H54 (cell line): ENCODE results near the gene PCDHAC2.

Source experiments
- DNase-seq: peaks from one replicate; pipeline ENCODE4 v3.0.0; 2011; ENCODE audit warnings: low spot score, mixed read lengths; ENCODE audit not compliant: insufficient read length
- FAIRE-seq: peaks from 3 replicates; lab custom pipeline; 2011; peaks lifted over from hg19 to GRCh38; lab: Jason Lieb, UNC
- POLR2A ChIP-seq: IDR thresholded peaks from 2 replicates; pipeline ENCODE4 v1.6.1; 2011; ENCODE audit warnings: low read depth, mild to moderate bottlenecking, low read length

PCDHAC2 gene

DNA sequence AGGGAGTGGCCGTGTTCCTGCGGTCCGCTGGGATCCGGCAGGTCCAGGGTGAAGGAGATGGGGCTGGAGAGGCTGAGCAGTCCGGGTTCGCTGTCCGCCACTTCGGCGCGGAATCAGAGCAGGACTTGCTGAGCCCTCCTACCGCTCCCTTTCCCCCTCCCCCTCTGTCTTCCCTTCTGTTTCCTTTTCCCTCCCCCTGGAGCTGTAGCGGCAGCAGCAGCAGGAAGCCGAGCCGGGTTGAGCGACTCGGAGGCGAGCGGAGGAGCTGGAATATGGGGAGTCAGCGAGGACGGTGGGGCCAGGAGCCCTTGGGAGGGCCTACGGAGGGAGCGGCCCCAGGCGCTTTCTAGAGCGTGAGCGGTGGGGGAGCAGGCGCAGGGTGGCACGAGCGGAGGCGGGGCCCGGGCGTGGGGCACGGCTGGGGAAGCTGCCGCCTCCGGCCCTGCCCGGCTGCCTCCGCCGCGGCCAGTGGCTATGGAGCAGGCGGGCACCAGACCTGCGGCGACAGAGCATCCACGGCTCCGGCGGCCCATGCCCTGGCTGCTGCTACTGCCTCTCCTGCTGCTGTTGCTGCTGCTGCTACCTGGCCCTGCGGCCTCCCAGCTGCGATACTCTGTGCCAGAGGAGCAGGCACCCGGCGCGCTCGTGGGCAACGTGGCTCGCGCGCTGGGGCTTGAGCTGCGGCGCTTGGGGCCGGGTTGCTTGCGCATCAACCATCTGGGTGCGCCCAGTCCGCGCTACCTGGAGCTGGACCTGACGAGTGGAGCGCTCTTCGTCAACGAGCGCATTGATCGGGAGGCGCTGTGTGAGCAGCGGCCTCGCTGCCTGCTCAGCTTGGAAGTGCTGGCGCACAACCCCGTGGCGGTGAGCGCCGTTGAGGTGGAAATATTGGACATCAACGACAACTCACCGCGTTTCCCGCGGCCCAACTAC, at the start of gene PCDHAC2:
Gene PCDHAC2, plus strand, starts transcription at position 184 of the 933 bp plus-strand sequence. Its CDS starts 291 bp downstream, at position 475.
- peak; percentile 35 for DNase-seq
- no peak for FAIRE-seq
- TF ChIP-seq POLR2A: no peak; the same call in 1 of the 2 replicates

DNA sequence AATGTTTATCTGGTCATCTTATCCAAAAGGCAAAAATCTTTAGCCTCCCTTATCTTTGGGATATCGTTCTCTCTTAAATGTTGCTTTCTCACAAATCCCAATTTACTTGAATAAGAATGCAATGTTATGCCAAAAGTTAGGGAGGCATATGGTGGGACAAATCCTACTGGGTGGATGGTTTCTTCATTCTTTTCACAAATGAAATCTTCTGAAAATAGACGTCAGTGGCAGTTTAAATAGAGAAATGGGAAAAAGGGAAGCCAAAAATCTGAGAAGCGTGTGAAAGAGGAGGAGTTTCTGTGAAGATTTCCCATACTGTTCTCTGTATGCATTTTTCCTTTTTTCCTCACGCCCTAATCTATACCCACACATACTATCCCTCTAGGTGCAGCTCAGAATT, 42.7 kb upstream of the PCDHAC2 start:
- FAIRE-seq (no peak), DNase-seq (no peak)
- no peak for TF ChIP-seq POLR2A

DNA sequence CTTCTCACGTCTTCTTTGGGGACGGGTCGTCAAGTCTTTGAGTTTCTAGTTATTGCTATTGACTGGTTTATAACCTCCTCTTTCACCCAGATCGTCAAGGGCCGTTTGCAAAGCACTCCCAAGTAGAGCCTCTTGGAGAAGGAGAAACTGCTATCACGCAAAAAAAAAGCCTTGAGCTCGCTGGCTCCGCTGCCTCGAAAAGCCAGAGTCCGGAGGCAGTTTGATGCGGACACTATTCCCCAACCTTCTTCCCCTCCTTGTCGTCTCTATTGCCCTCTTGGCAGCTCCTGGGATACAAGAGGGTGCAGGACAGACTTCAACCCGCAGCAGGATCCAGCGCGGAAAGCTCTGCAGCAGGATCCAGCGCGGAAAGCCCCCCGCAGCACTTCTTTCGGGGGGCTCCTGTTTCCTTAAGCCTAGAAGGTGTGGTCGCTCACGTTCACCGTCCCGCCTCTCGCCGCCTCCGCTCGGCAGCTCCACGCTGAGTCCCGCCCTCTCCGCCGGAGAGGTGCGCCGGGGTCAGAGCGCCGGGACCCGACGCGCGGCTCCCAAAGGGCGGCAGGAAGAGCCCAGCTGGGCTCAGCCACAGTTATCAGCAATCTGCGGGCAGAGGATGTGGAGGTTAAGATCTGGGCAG, 40.4 kb upstream of the PCDHAC2 start, which contains the start of gene PCDHAC1:
Gene PCDHAC1, plus strand, starts transcription at position 494 of the 637 bp plus-strand sequence. CDS start 594 bp downstream, outside the sequence.
- FAIRE-seq (no peak), DNase-seq (no peak)
- TF ChIP-seq POLR2A: no peak

GRCh38 chr5:140926443-140927227, 39.6 kb upstream of the PCDHAC2 start:
- peak; percentile 31 for DNase-seq
- no peak for TF ChIP-seq POLR2A

GRCh38 chr5:140927228-140927573, 39.1 kb upstream of the PCDHAC2 start:
- FAIRE-seq (no peak), DNase-seq (no peak)
- no peak for TF ChIP-seq POLR2A

More at GRCh38 chr5:140926443-140927227, 39.6 kb upstream of the PCDHAC2 start:
- FAIRE-seq: no peak

DNA sequence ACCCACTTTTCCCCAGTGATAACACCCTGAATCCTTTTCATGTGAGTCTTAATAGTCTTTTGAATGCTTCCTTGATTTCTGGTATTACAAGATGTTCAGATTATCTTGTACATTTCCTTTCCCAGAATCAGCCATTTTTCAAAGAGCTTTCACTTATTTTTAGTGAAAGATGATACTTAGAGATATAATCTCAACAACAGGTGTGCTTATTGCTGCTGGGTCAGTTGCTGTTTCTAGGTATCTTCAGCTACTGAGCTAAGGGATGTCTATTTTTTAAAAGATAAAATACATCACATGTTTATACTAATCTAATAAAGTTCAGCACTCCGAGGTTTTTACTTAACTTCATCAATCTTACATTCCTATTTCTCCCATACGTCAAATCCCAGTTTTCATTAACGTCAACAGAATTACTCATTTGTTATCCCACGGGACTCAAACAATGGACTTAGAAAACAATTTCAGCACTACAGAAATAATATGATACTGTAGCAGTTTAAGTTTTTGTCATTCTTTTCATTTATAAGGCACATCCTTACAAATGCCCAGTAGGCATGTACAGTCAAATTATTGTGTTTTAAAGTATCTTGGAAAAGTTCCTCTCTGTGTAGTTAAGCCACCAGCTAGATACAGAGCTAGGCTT, 31.2 kb upstream of the PCDHAC2 start:
- TF ChIP-seq POLR2A: no peak
- FAIRE-seq (no peak), DNase-seq (no peak)

DNA sequence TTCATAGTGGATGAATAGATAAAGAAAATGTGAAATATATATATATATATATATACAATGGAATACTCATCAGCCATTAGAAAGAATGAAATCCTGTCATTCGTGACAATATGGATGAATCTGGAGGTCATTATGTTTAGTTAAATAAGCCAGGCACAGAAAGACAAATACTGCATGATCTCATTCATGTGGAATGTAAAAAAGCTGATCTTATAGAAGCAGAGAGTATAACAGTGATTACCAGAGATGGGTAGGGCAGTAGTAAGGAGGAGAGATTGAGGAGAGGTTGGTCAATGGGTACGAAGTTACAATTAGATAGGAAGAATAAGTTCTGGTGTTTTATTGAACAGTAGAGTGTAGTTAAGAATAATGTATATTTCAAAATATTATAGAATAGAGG, 19.7 kb upstream of the PCDHAC2 start:
- DNase-seq (no peak), FAIRE-seq (peak; percentile 48)
- TF ChIP-seq POLR2A: no peak

DNA sequence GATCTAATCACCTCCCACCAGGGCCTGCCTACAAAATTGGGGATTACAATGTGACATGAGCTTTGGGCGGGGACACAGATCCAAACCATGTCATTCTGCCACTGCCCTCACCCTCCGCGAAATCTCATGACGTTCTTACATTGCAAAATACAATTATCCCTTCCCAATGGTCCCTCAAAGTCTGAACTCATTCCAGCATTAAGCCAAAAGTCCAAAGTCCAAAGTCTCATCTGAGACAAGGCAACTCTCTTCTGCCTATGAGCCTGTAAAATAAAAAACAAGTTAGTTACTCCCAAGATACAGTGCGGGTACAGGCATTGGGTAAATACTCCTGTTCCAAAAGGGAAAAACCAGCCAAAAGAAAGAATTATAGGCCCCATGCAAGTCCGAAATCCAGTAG, 14.6 kb upstream of the PCDHAC2 start:
- DNase-seq: no peak
- no peak for TF ChIP-seq POLR2A
- FAIRE-seq: no peak

- no peak for FAIRE-seq
- no peak for TF ChIP-seq POLR2A
- no peak for DNase-seq
These were observed 13.0 kb upstream of the PCDHAC2 start for GRCh38 chr5:140953234-140953633.

DNA sequence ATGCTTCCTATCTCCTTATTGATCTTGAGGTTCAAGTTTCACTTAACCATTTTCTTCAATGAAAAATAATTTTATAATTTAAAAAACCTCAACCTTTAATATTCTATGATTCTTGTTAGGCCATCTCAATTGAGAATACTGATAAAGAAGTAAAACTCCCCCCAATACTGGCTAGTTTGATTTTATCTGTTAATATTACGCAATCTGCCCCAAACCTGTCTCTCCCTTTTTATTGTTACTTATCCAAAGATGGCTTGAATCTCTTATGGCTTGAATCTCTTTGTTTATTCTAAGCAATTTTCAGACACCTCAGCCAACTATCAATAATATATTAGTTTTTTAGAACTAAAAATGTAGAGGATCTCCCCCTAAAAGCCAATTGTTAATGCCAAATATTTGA, 4.1 kb upstream of the PCDHAC2 start:
- no peak for TF ChIP-seq POLR2A
- no peak for DNase-seq
- no peak for FAIRE-seq

- TF ChIP-seq POLR2A: no peak
- no peak for FAIRE-seq
- DNase-seq: no peak
These were observed 1.9 kb upstream of the PCDHAC2 start for GRCh38 chr5:140964356-140964755.

- no peak for FAIRE-seq
- no peak for DNase-seq
- no peak for TF ChIP-seq POLR2A
These were observed 377 bp upstream of the PCDHAC2 start for GRCh38 chr5:140965905-140966292.

DNA sequence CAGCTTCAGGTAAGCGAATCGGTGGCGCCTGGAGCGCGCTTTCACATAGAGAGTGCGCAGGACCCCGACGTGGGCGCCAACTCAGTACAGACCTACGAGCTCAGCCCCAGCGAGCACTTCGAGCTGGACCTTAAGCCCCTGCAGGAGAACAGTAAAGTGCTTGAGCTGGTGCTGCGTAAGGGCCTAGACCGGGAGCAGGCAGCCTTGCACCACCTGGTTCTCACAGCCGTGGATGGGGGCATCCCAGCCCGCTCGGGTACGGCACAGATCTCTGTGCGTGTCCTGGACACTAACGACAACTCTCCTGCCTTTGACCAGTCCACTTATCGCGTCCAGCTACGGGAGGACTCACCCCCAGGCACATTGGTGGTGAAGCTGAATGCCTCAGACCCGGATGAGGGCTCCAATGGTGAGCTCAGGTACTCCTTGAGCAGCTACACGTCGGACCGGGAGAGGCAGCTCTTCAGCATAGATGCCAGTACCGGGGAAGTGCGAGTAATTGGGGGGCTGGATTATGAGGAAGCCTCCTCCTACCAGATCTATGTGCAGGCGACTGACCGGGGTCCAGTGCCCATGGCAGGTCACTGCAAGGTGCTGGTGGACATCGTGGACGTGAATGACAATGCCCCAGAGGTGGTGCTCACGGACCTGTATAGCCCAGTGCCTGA, 1.1 kb downstream of the PCDHAC2 start:
- no peak for TF ChIP-seq POLR2A
- no peak for DNase-seq
- no peak for FAIRE-seq
